GM19395 (cell line): ENCODE results near the gene PCMTD2.

Experiments used
- ATAC-seq: cut with Tn5 transposase; IDR thresholded peaks from one replicate; pipeline ENCODE4 v1.9.1; 2021; ENCODE audit warnings: mild to moderate bottlenecking, moderate library complexity; ENCODE audit not compliant: unreplicated experiment

PCMTD2 gene

GRCh38 chr20:64238115-64238825 is 17.3 kb upstream of the PCMTD2 start:
- ATAC-seq: no peak

- ATAC-seq: no peak
Measured at GRCh38 chr20:64238851-64239387, 16.6 kb upstream of the PCMTD2 start.

- no peak for ATAC-seq
Measured at GRCh38 chr20:64239449-64240242, 15.9 kb upstream of the PCMTD2 start.

GRCh38 chr20:64240243-64241015 is 15.1 kb upstream of the PCMTD2 start:
- no peak for ATAC-seq

- ATAC-seq: no peak
Measured at GRCh38 chr20:64241061-64241460, 14.5 kb upstream of the PCMTD2 start.

GRCh38 chr20:64242003-64242796 is 13.3 kb upstream of the PCMTD2 start:
- no peak for ATAC-seq

- no peak for ATAC-seq
Measured at GRCh38 chr20:64242797-64243475, 12.6 kb upstream of the PCMTD2 start.

- ATAC-seq: no peak
Measured at GRCh38 chr20:64244281-64244805, 11.2 kb upstream of the PCMTD2 start.

- ATAC-seq: no peak
Measured at GRCh38 chr20:64244870-64245603, 10.5 kb upstream of the PCMTD2 start.

GRCh38 chr20:64245746-64246595 is 9.6 kb upstream of the PCMTD2 start:
- no peak for ATAC-seq

- no peak for ATAC-seq
Measured at GRCh38 chr20:64246616-64247306, 8.8 kb upstream of the PCMTD2 start.

- no peak for ATAC-seq
Measured at GRCh38 chr20:64247307-64247618, 8.3 kb upstream of the PCMTD2 start.

- ATAC-seq: no peak
Measured at GRCh38 chr20:64247970-64248841, 7.3 kb upstream of the PCMTD2 start.

GRCh38 chr20:64250027-64250426 is 5.5 kb upstream of the PCMTD2 start:
- no peak for ATAC-seq

GRCh38 chr20:64253000-64253383 is 2.6 kb upstream of the PCMTD2 start:
- ATAC-seq: no peak

GRCh38 chr20:64253443-64253842 is 2.1 kb upstream of the PCMTD2 start:
- no peak for ATAC-seq

GRCh38 chr20:64254156-64254555 is 1.4 kb upstream of the PCMTD2 start:
- ATAC-seq: no peak
